Neuronal stem cell (in vitro differentiated cells): ENCODE results near the gene CREB5.

ENCODE experiments used
- DNase-seq: peaks from one replicate; pipeline ENCODE4 v3.0.0-alpha.2; 2013; ENCODE audit warnings: low spot score
- H2AFZ ChIP-seq: one replicate; pipeline ENCODE4 v1.6.1; 2013; ENCODE audit warnings: mild to moderate bottlenecking, low read length, inconsistent platforms
- H2AK5ac ChIP-seq: 2 replicates; pipeline ENCODE4 v1.6.1; 2013; ENCODE audit warnings: low read depth, mild to moderate bottlenecking, inconsistent platforms, low read length, moderate library complexity, mixed read lengths
- H2BK120ac ChIP-seq: 2 replicates; pipeline ENCODE4 v1.6.1; 2013; ENCODE audit warnings: low read depth, mild to moderate bottlenecking, inconsistent platforms, low read length, moderate library complexity, mixed read lengths
- H2BK12ac ChIP-seq: one replicate; pipeline ENCODE4 v1.6.1; 2013; ENCODE audit warnings: low read length, inconsistent platforms
- H2BK15ac ChIP-seq: 2 replicates; pipeline ENCODE4 v1.6.1; 2013; ENCODE audit warnings: mild to moderate bottlenecking, low read length, inconsistent platforms, mixed read lengths
- H2BK5ac ChIP-seq: one replicate; pipeline ENCODE4 v1.6.1; 2013; ENCODE audit warnings: inconsistent platforms, mild to moderate bottlenecking, low read length, moderate library complexity
- H3K14ac ChIP-seq: one replicate; pipeline ENCODE4 v1.6.1; 2013; ENCODE audit warnings: low read length, inconsistent platforms
- H3K18ac ChIP-seq: 2 replicates; pipeline ENCODE4 v1.6.1; 2013; ENCODE audit warnings: low read length, inconsistent platforms
- H3K23ac ChIP-seq: 2 replicates; pipeline ENCODE4 v1.6.1; 2013; ENCODE audit warnings: low read depth, mild to moderate bottlenecking, mixed read lengths, low read length, inconsistent platforms; ENCODE audit not compliant: poor library complexity
- H3K27ac ChIP-seq: replicated peaks from 3 replicates; pipeline ENCODE4 v1.5.1; 2013; ENCODE audit warnings: low read length, inconsistent platforms
- H3K27me3 ChIP-seq, 3 experiments: 2 replicates each; pipeline ENCODE4 v1.6.1; 2013; ENCODE audit warnings: low read length in 3 of 3, mild to moderate bottlenecking in 2 of 3, inconsistent platforms in 1 of 3, low read depth in 1 of 3, mixed read lengths in 1 of 3, moderate library complexity in 1 of 3; ENCODE audit not compliant: control insufficient read depth in 3 of 3, insufficient read depth in 3 of 3
- H3K36me3 ChIP-seq, 2 donors: replicated peaks in 1 of 2; 2 replicates each; pipeline ENCODE4 v1.6.1; 2013; ENCODE audit warnings: low read length in 2 of 2; ENCODE audit not compliant: control insufficient read depth in 2 of 2, insufficient read depth in 2 of 2
- H3K4ac ChIP-seq: 2 replicates; pipeline ENCODE4 v1.6.1; 2013; ENCODE audit warnings: inconsistent platforms, mild to moderate bottlenecking, low read length, moderate library complexity
- H3K4me1 ChIP-seq, 2 donors: 1 replicate in 1 of 2; 2 replicates in 1 of 2; pipeline ENCODE4 v1.6.1; 2013; ENCODE audit warnings: low read length in 2 of 2, low read depth in 1 of 2; ENCODE audit not compliant: control insufficient read depth in 2 of 2, insufficient read depth in 1 of 2
- H3K4me2 ChIP-seq: one replicate; pipeline ENCODE4 v1.6.1; 2013; ENCODE audit warnings: mild to moderate bottlenecking, low read length, inconsistent platforms; ENCODE audit not compliant: insufficient read depth, poor library complexity, severe bottlenecking
- H3K4me3 ChIP-seq, 2 donors: 2 replicates each; pipeline ENCODE4 v1.5.1; 2013; ENCODE audit warnings: low read length in 2 of 2, mild to moderate bottlenecking in 2 of 2, inconsistent platforms in 1 of 2, moderate library complexity in 1 of 2
- H3K79me1 ChIP-seq: one replicate; pipeline ENCODE4 v1.6.1; 2013; ENCODE audit warnings: low read depth, mild to moderate bottlenecking, inconsistent platforms, low read length, moderate library complexity
- H3K9ac ChIP-seq: one replicate; pipeline ENCODE4 v1.6.1; 2013; ENCODE audit warnings: mild to moderate bottlenecking, low read depth, low read length, inconsistent platforms; ENCODE audit not compliant: poor library complexity
- H3K9me3 ChIP-seq, 2 donors: replicated peaks in 1 of 2; 2 replicates each; pipeline versions ENCODE3 to v1.6.1; 2013; ENCODE audit warnings: low read length in 2 of 2, mild to moderate bottlenecking in 2 of 2, inconsistent platforms in 1 of 2, low read depth in 1 of 2, mixed read lengths in 1 of 2, moderate library complexity in 1 of 2; ENCODE audit not compliant: control insufficient read depth in 2 of 2, insufficient read depth in 1 of 2
- H4K8ac ChIP-seq: one replicate; pipeline ENCODE4 v1.6.1; 2013; ENCODE audit warnings: low read depth, mild to moderate bottlenecking, inconsistent platforms, low read length, moderate library complexity
- H4K91ac ChIP-seq: one replicate; pipeline ENCODE4 v1.6.1; 2013; ENCODE audit warnings: low read length, low read depth, mild to moderate bottlenecking, inconsistent platforms; ENCODE audit not compliant: poor library complexity
- WGBS, 2 donors: extraction: QIAGEN DNeasy Blood & Tissue Kit; methylation state at CpG; one replicate each; pipeline ENCODE4 v1.1.7; 2013; ENCODE audit warnings: missing lambda C conversion rate in 2 of 2, mixed read lengths in 1 of 2; ENCODE audit not compliant: insufficient read length in 2 of 2, insufficient replicate concordance in 1 of 2; ENCODE audit errors: extremely low coverage in 2 of 2; 5-methylcytosine and 5-hydroxymethylcytosine counted together

Gene CREB5

DNA sequence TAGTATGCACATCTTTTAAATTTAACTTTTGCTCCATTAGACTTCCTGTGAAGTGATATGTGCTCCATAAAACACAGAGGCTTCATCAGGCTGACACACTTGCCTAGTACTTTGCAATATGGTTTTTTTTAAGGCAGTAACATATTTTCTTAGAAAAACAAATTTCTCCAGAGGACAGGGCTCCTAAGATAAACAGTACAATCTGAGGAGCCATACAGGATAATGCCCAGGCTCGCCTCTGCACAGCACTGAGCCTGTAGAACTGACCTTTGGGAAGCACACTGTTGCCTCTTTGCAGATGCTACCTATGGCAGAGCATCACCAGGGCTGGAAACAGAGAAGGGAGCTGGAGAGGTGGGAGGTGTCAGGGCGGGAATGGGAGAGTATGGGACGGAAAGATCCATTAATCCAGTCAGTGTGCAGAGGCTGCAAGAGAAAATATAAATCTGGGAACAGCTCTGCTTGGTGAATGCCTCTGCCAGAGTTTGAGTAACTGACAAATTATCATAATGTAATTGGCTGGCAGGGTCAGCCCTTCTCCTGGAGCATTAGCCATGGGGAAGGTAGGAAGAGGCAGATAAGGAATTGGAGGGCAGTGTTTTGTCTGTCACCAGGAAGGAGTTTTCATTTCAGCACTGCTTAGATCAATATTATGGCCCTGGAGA, 132.3 kb downstream of the CREB5 start:
- Histone ChIP-seq H3K27me3 (no peaks in the 10 kb centered on the region), H3K4ac (no peak overlapping the region), H3K4me3 (no peak overlapping the region), H3K36me3 (no peaks in the 10 kb centered on the region), H2BK12ac (no peak overlapping the region), H2BK120ac (no peak overlapping the region), H2BK5ac (no peak overlapping the region), H3K4me1 (peaks cover 5 to 11% of the 10 kb centered on the region in 2 donors), H3K9ac (no peak overlapping the region), H2AFZ (no peak overlapping the region), H3K18ac (no peak overlapping the region), H4K91ac (no peak overlapping the region), H4K8ac (no peak overlapping the region), H3K79me1 (no peaks in the 10 kb centered on the region), H3K4me2 (no peak overlapping the region), H3K27ac (no peak overlapping the region), H3K23ac (no peak overlapping the region), H3K9me3 (peaks cover 0 to 22% of the 10 kb centered on the region in 2 donors), H3K14ac (no peak overlapping the region), H2BK15ac (no peak overlapping the region), H2AK5ac (no peak overlapping the region)
- no peak for DNase-seq
- no CpG with 5 or more reads among the region's 3 CpGs for WGBS, 2 donors

DNA sequence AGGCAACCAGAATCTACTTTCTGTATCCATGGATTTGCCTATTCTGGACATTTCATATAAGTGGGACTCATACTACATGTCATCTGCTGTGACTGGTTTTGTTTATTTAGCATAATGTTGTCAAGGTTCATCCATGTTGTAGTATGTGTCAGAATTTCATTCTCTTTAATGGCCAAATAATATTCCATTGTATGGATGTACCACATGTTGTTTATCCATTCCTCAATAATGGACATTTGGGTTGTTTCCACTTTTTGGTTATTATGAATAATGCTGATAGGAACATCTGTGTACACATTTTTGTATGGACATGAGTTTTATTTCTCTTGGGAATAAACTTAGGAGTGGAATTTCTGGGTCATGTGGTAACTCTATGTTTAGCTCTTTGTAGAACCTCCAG, 133.7 kb downstream of the CREB5 start:
- no peak overlapping the region for H3K9ac ChIP-seq
- no peak overlapping the region for H3K4ac ChIP-seq
- no peak overlapping the region for H2BK120ac ChIP-seq
- H2AK5ac ChIP-seq: no peak overlapping the region
- H3K14ac ChIP-seq: no peak overlapping the region
- no peak overlapping the region for H4K91ac ChIP-seq
- H4K8ac ChIP-seq: no peak overlapping the region
- no peak for DNase-seq
- no peak overlapping the region for H3K4me2 ChIP-seq
- no peaks in the 10 kb centered on the region for H3K79me1 ChIP-seq
- no peak overlapping the region for H3K23ac ChIP-seq
- no peak overlapping the region for H2AFZ ChIP-seq
- H3K36me3 ChIP-seq: no peaks in the 10 kb centered on the region
- no peaks in the 10 kb centered on the region for H3K27me3 ChIP-seq
- H3K27ac ChIP-seq: no peak overlapping the region
- no peak overlapping the region for H3K4me3 ChIP-seq
- no peak overlapping the region for H3K18ac ChIP-seq
- H2BK12ac ChIP-seq: no peak overlapping the region
- H2BK15ac ChIP-seq: no peak overlapping the region
- H3K9me3 ChIP-seq: peaks cover 0 to 22% of the 10 kb centered on the region in 2 donors
- H2BK5ac ChIP-seq: no peak overlapping the region
- peaks cover 5 to 11% of the 10 kb centered on the region in 2 donors for H3K4me1 ChIP-seq

DNA sequence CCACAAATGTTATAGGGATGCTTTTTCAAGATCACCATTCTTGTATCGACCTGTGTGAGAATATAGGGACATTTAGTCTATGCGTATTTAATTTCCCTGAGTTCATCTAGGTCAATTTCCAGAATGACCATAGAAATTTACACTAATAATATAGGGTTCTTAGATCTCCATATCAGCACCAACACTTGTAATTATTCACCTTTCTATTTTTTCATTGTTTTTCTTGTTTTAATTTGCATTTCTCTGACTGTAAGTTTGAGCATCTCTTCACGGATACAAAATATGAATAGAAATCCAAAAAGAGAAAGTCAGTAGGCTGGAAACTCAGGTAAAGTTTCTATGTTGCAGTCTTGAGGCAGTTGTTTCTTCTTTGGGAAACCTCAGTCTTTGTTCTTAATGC, 134.8 kb downstream of the CREB5 start:
- no peaks in the 10 kb centered on the region for H3K79me1 ChIP-seq
- no peak overlapping the region for H2BK12ac ChIP-seq
- no peak overlapping the region for H3K27ac ChIP-seq
- no CpG with 5 or more reads among the region's 3 CpGs for WGBS, 2 donors
- no peaks in the 10 kb centered on the region for H3K36me3 ChIP-seq
- H2BK5ac ChIP-seq: no peak overlapping the region
- no peak overlapping the region for H3K14ac ChIP-seq
- no peak overlapping the region for H3K4me2 ChIP-seq
- H3K4ac ChIP-seq: no peak overlapping the region
- no peak overlapping the region for H3K9ac ChIP-seq
- H4K8ac ChIP-seq: no peak overlapping the region
- H2BK120ac ChIP-seq: no peak overlapping the region
- no peak overlapping the region for H2AK5ac ChIP-seq
- no peak overlapping the region for H3K18ac ChIP-seq
- H3K9me3 ChIP-seq: peaks cover 0 to 22% of the 10 kb centered on the region in 2 donors
- no peak overlapping the region for H3K23ac ChIP-seq
- H2AFZ ChIP-seq: no peak overlapping the region
- H3K4me3 ChIP-seq: no peak overlapping the region
- no peak overlapping the region for H4K91ac ChIP-seq
- no peaks in the 10 kb centered on the region for H3K27me3 ChIP-seq
- peaks cover 6 to 10% of the 10 kb centered on the region in 2 donors for H3K4me1 ChIP-seq
- H2BK15ac ChIP-seq: no peak overlapping the region
- no peak for DNase-seq

DNA sequence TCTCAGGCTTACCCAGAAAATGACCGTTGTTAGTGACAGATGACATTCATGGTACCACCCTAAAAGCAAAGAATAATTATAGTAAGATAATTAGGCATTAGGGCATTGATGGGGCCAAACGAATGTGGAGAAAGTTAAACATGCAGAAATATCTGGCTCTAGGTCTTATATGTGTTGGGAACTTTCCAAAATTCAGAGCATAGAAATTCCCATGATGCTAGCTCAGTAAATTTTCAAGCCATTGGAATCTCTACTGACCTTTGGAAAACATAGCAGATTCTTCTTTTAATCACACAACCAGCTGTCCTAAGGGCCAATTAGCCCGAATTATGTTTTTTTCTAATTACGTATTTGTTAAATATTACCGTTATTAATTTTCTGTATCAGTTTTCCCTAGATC, 136.1 kb downstream of the CREB5 start:
- Histone ChIP-seq H3K4me3 (no peak overlapping the region), H3K4ac (no peak overlapping the region)

More for the DNA sequence above, 136.1 kb downstream of the CREB5 start:
- Histone ChIP-seq H3K27me3 (no peaks in the 10 kb centered on the region), H3K9me3 (peaks cover 0 to 22% of the 10 kb centered on the region in 2 donors), H3K9ac (no peak overlapping the region), H2BK120ac (no peak overlapping the region), H3K23ac (no peak overlapping the region), H3K4me2 (no peak overlapping the region), H3K18ac (no peak overlapping the region), H4K8ac (no peak overlapping the region), H3K14ac (no peak overlapping the region), H4K91ac (no peak overlapping the region), H2BK5ac (no peak overlapping the region), H2AFZ (no peak overlapping the region), H3K36me3 (no peaks in the 10 kb centered on the region), H3K79me1 (no peaks in the 10 kb centered on the region), H2BK12ac (no peak overlapping the region), H3K27ac (no peak overlapping the region), H3K4me1 (peaks cover 3% of the 10 kb centered on the region in 2 donors), H2AK5ac (no peak overlapping the region), H2BK15ac (no peak overlapping the region)
- no CpG with 5 or more reads among the region's 5 CpGs for WGBS, 2 donors
- DNase-seq: no peak
